HepG2 (cell line): ENCODE results near the gene NOTO. TPM values are rescaled to one million over a fixed set of nuclear protein-coding genes. Genes with fewer than 3 reads are reported as not detected.

Source experiments
- ATAC-seq: fragments of 200-7000 bp; cut with Tn5 transposase; 3 replicates; pipeline ENCODE4 v1.9.1; 2020; ENCODE audit warnings: mild to moderate bottlenecking, moderate library complexity
- BruUV-seq: library from RNA; stranded (reverse); fragments of 400-500 nt; replicated peaks from 2 replicates; lab custom pipeline; 2021; lab: Mats Ljungman, UMichigan
- CTCF ChIA-PET: fragments of 300-600 bp; formaldehyde crosslinking; extraction: SDS; loops from one replicate; lab custom pipeline; 2021; ENCODE audit warnings: low total read pairs, inconsistent platforms, low intra/inter-chr PET ratio; lab: Yijun Ruan, JAX
- POLR2A ChIA-PET: fragments of 350-600 bp; sonication (Branson Sonifier 250); formaldehyde crosslinking; loops from one replicate; lab custom pipeline; 2020; ENCODE audit warnings: antibody characterized with exemption, inconsistent platforms; lab: Yijun Ruan, JAX
- DNase-seq: peaks from one replicate; pipeline ENCODE4 v3.0.0-alpha.2; 2015; ENCODE audit warnings: low spot score
- FAIRE-seq: peaks from 3 replicates; lab custom pipeline; 2011; peaks lifted over from hg19 to GRCh38; lab: Jason Lieb, UNC
- H2AFZ ChIP-seq: one replicate; pipeline ENCODE4 v1.6.1; 2011; ENCODE audit warnings: low read length, inconsistent platforms
- H3K27ac ChIP-seq: fragments of 300-600 bp; 3 replicates; pipeline ENCODE4 v1.8.0; 2011; ENCODE audit warnings: mixed run types, mild to moderate bottlenecking, mixed read lengths, low read length, inconsistent platforms; ENCODE audit not compliant: insufficient read depth; ENCODE audit errors: extremely low read length
- H3K27me3 ChIP-seq, 2 experiments: fragments of 200-600 bp in 1 of 2; 2 replicates in 1 of 2; 3 replicates in 1 of 2; pipeline versions ENCODE4 v1.6.0 to v1.8.0; 2011; ENCODE audit warnings: low read length in 2 of 2, mild to moderate bottlenecking in 2 of 2, moderate library complexity in 2 of 2, inconsistent platforms in 1 of 2; ENCODE audit not compliant: insufficient read depth in 2 of 2, control insufficient read depth in 1 of 2
- H3K36me3 ChIP-seq, 2 experiments: fragments of 200-600 bp in 1 of 2; replicated peaks in 1 of 2; 2 replicates in 1 of 2; 3 replicates in 1 of 2; pipeline versions ENCODE4 v1.5.1 to v1.8.0; 2011; ENCODE audit warnings: low read length in 2 of 2, inconsistent platforms in 1 of 2; ENCODE audit not compliant: insufficient read depth in 2 of 2, control insufficient read depth in 1 of 2
- H3K4me1 ChIP-seq: 2 replicates; pipeline ENCODE4 v1.5.1; 2012; ENCODE audit warnings: low read length, inconsistent platforms; ENCODE audit not compliant: insufficient read depth
- H3K4me2 ChIP-seq: 2 replicates; pipeline ENCODE4 v1.6.0; 2011; ENCODE audit warnings: low read depth, low read length, inconsistent platforms
- H3K4me3 ChIP-seq, 3 experiments: fragments of 200-600 bp in 1 of 3; sonication (generic), shearing (Covaris generic) in 1 of 3; replicated peaks in 1 of 3; 2 replicates each; pipeline ENCODE4 v1.5.1; 2011 to 2016; ENCODE audit warnings: low read length in 3 of 3, inconsistent platforms in 2 of 3, low read depth in 2 of 3, mild to moderate bottlenecking in 2 of 3, control low read depth in 1 of 3, mixed read lengths in 1 of 3; ENCODE audit not compliant: insufficient read depth in 1 of 3
- H3K79me2 ChIP-seq: one replicate; pipeline ENCODE4 v1.6.1; 2011; ENCODE audit warnings: low read length, inconsistent platforms; ENCODE audit not compliant: insufficient read depth
- H3K9ac ChIP-seq: 2 replicates; pipeline ENCODE4 v1.6.0; 2011; ENCODE audit warnings: mild to moderate bottlenecking, low read depth, low read length, inconsistent platforms; ENCODE audit not compliant: insufficient read depth
- H3K9me3 ChIP-seq: 2 replicates; pipeline ENCODE4 v1.5.1; 2012; ENCODE audit warnings: mild to moderate bottlenecking, low read length
- H4K20me1 ChIP-seq: 2 replicates; pipeline ENCODE4 v1.6.0; 2011; ENCODE audit warnings: inconsistent platforms, mild to moderate bottlenecking, low read length, moderate library complexity; ENCODE audit not compliant: insufficient read depth
- DNMT1 ChIP-seq: sonication (generic); formaldehyde crosslinking; IDR thresholded peaks from 2 replicates; pipeline ENCODE4 v1.5.1; 2020; ENCODE audit warnings: mild to moderate bottlenecking, missing genetic modification reagents
- FOXA1 ChIP-seq, 2 experiments: fragments of 450-650 bp in 1 of 2; sonication (generic) in 1 of 2; formaldehyde crosslinking in 1 of 2; IDR thresholded peaks; 2 replicates each; pipeline versions ENCODE4 v1.4.0 to v1.6.1; 2016 to 2020; ENCODE audit warnings: missing genetic modification reagents in 1 of 2
- SALL1 ChIP-seq: sonication (generic); formaldehyde crosslinking; IDR thresholded peaks from 2 replicates; pipeline ENCODE4 v1.8.0; 2022; ENCODE audit warnings: mild to moderate bottlenecking, missing genetic modification reagents
- SYNCRIP ChIP-seq: fragments of 200-400 bp; formaldehyde crosslinking; IDR thresholded peaks from 2 replicates; pipeline ENCODE4 v1.6.1; 2018; ENCODE audit warnings: mild to moderate bottlenecking, low read depth, low read length; ENCODE audit not compliant: insufficient read depth
- TFAP4 ChIP-seq: sonication (generic); IDR thresholded peaks from 2 replicates; pipeline ENCODE4 v1.6.1; 2016; ENCODE audit warnings: low read depth, borderline replicate concordance
- YY1 ChIP-seq: IDR thresholded peaks from 2 replicates; pipeline ENCODE4 v1.6.1; 2011; ENCODE audit warnings: low read length, low read depth, moderate library complexity, mild to moderate bottlenecking; ENCODE audit not compliant: insufficient read depth, insufficient replicate concordance
- ZFX ChIP-seq: sonication (generic); formaldehyde crosslinking; IDR thresholded peaks from 2 replicates; pipeline ENCODE4 v1.4.0; 2020; ENCODE audit warnings: mild to moderate bottlenecking, low read depth, missing genetic modification reagents, moderate library complexity
- ZFY ChIP-seq: sonication (generic); formaldehyde crosslinking; IDR thresholded peaks from 2 replicates; pipeline ENCODE4 v1.4.0; 2020; ENCODE audit warnings: missing genetic modification reagents
- ZMYM3 ChIP-seq: sonication (generic); formaldehyde crosslinking; IDR thresholded peaks from 2 replicates; pipeline ENCODE4 v1.5.1; 2020; ENCODE audit warnings: mild to moderate bottlenecking, missing genetic modification reagents
- ZNF274 ChIP-seq: sonication (generic); formaldehyde crosslinking; IDR thresholded peaks from 2 replicates; pipeline ENCODE4 v1.5.1; 2020; ENCODE audit warnings: mild to moderate bottlenecking, missing genetic modification reagents
- ZNF317 ChIP-seq: sonication (generic); formaldehyde crosslinking; IDR thresholded peaks from 2 replicates; pipeline ENCODE4 v1.5.0; 2020; ENCODE audit warnings: mild to moderate bottlenecking, missing genetic modification reagents
- ZNF510 ChIP-seq: sonication (generic); formaldehyde crosslinking; IDR thresholded peaks from 2 replicates; pipeline ENCODE4 v1.4.0; 2020; ENCODE audit warnings: low read depth, mild to moderate bottlenecking, missing genetic modification reagents
- WGBS: methylation state at CpG from one replicate; pipeline ENCODE4 v1.1.6; 2017; ENCODE audit warnings: low lambda C conversion rate; 5-methylcytosine and 5-hydroxymethylcytosine counted together
- in situ Hi-C: cut with HindIII; loops from 2 replicates; pipeline ENCODE4 v1.10.0; 2017; ENCODE audit warnings: low pct_unique_long_range_greater_than_20kb; ENCODE audit not compliant: extremely low pct_ligation_motif_present
- intact Hi-C: fragments of 100-400 bp; cut with micrococcal nuclease; formaldehyde crosslinking; loops from one replicate; pipeline ENCODE4 v1.10.0; 2022; ENCODE audit not compliant: unreplicated experiment
- polyA plus RNA-seq, 8 experiments: library from polyadenylated mRNA; depleted of rRNA in 3 of 8; stranded (reverse) in 7 of 8; unstranded in 1 of 8; fragments of >200 nt; fragmentation: Illumina TruSeq in 4 of 8; extraction: Trizol in 4 of 8; gene quantifications; 2 replicates each; pipeline versions ENCODE4 v1.2.1 to v1.2.3, GENCODE V29; 2011 to 2016; ENCODE audit warnings: low read depth in 4 of 8, missing spikeins in 1 of 8, mixed read lengths in 1 of 8; ENCODE audit not compliant: insufficient read depth in 1 of 8
- total RNA-seq, 5 experiments: library from RNA; depleted of rRNA; stranded (reverse); fragments of >200 nt; fragmentation: Illumina TruSeq; extraction: Trizol; gene quantifications; 2 replicates each; pipeline ENCODE4 v1.2.3, GENCODE V29; 2016; ENCODE audit warnings: low read depth in 1 of 5
- TF ChIP-seq, protein P1 (sequence below): IDR thresholded peaks from 2 replicates; pipeline ENCODE4 v1.6.1; 2016; ENCODE audit warnings: mild to moderate bottlenecking

The NOTO gene
- total and polyA plus RNA-seq, 2 of the 13 experiments (the other 11 are each of a cell fraction or from before 2014, with no cell fraction given), result not detected

DNA sequence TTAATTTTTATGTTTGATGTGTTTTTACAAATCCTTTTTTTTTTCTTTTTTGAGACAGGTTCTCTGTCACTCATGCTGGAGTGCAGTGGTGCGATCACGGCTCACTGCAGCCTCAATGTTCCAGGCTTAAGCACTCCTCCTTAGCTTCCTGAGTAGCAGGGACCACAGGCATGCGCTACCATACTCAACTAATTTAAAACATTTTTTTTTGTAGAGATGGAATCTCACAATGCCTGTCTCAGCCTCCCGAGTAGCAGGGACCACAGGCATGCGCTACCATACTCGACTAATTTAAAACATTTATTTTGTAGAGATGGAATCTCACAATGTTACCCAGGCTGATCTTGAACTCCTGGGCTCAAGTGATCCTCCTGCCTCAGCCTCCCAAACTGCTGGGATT is 3.2 kb downstream of the NOTO start (continued):
- no peak for TF ChIP-seq SYNCRIP
- no peak for TF ChIP-seq FOXA1 (IDR thresholded peaks at IDR 0.05)
- TF ChIP-seq FOXA1 (CRISPR knock-in tag; IDR thresholded peaks at IDR 0.05), result no peak
- TF ChIP-seq ZNF510 (CRISPR knock-in tag), result no peak
- TF ChIP-seq, protein P1, sequence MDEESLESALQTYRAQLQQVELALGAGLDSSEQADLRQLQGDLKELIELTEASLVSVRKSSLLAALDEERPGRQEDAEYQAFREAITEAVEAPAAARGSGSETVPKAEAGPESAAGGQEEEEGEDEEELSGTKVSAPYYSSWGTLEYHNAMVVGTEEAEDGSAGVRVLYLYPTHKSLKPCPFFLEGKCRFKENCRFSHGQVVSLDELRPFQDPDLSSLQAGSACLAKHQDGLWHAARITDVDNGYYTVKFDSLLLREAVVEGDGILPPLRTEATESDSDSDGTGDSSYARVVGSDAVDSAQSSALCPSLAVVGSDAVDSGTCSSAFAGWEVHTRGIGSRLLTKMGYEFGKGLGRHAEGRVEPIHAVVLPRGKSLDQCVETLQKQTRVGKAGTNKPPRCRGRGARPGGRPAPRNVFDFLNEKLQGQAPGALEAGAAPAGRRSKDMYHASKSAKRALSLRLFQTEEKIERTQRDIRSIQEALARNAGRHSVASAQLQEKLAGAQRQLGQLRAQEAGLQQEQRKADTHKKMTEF (CRISPR knock-in tag), result no peak
- no peak for TF ChIP-seq YY1
- TF ChIP-seq, all 625 proteins: peak for 0

- Histone ChIP-seq H4K20me1 (no peaks in the 10 kb centered on the region), H3K9me3 (no peaks in the 10 kb centered on the region), H2AFZ (peak overlapping the region; percentile 51), H3K9ac (peak overlapping the region; percentile 37; the same call in 1 of the 2 replicates), H3K4me1 (peaks cover 67% of the 10 kb centered on the region), H3K27me3 (peaks cover 0 to 3% of the 10 kb centered on the region in 2 experiments; a peak in 1 of 5 replicates), H3K79me2 (no peaks in the 10 kb centered on the region), H3K4me3 (peak overlapping the region in 1 of 3 experiments; percentile 51; a peak in 2 of 6 replicates), H3K36me3 (no peaks in the 10 kb centered on the region), H3K27ac (peak overlapping the region; percentile 36), H3K4me2 (peak overlapping the region; percentile 73)
- in situ Hi-C loops (no loop called here), intact Hi-C loops (no loop called here)
- BruUV-seq, result no TSS peak
- POLR2A ChIA-PET, result interaction anchor here (1.5 to 2.3 kb wide), 4 partner anchors 16 to 137 kb away, joined by 3 to 8 read pairs (median 6); partner anchors contain the start of genes CCT7, PRADC1 and SFXN5
- CTCF ChIA-PET, result interaction anchor here (0.6 kb wide), 1 partner anchor 31 kb away, joined by 3 read pairs; no protein-coding TSS in a partner anchor
- peak; percentile 36 for ATAC-seq
- TF ChIP-seq SALL1 (peak; percentile 26; the same call in 1 of the 2 replicates), ZFX (peak; percentile 69), DNMT1 (CRISPR knock-in tag) (no peak), ZNF274 (no peak), ZFY (CRISPR knock-in tag) (no peak), TFAP4 (peak; percentile 56; the same call in 1 of the 2 replicates), ZNF317 (0 out of 2 replicates have a peak, but pooled peaks have one; percentile 60), ZMYM3 (CRISPR knock-in tag) (peak; percentile 42; the same call in 1 of the 2 replicates)
- no peak for FAIRE-seq
- no peak for DNase-seq
- WGBS, result 0% methylated on average over 3 of the region's 3 CpGs
These were observed 5.9 kb downstream of the NOTO start for GRCh38 chr2:73208258-73208657.
